Measurements from ENCODE around the gene SDHAF2. TPM values are rescaled to one million over a fixed set of nuclear protein-coding genes. Genes with fewer than 3 reads are reported as not detected.

SDHAF2 gene
- total RNA-seq, 1 experiment from 2014 or later = 52.1 TPM

DNA sequence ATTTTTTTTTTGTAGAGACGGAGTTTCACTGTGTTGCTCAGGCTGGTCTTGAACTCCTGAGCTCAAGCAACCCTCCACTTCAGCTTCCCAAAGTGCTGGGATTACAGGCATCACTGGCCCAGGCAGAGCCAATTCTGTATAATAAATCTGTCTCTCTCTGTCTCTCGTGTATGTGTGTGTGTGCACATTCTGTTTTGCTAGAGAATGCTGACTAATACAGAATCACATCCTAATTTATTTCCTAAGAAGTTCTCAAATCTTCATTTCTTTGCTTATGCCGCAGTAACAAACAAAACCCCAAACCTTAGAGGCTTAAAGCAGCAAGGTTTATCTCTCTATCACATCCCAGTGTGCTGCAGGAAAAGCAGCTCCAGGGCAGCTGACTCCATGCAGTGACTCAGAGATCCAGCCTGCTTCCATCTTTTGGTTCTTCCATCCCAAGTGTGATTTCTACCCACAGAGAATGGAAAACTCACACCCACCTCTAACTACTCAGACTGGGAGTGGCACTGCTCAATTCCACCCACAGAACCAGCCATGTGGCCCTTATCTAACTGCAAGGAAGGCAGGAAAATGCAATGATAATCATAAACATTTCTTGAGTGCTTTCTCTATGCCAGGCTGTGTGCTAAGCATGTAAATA is 43.6 kb downstream of the SDHAF2 start:
- H3K27me3 ChIP-seq (replicated peaks; ENCODE audit: control insufficient read depth, insufficient read depth, low read length) = no peaks in the 10 kb centered on the region
- no TSS peak for BruUV-seq (replicated peaks)
- TF ChIP-seq, protein P1, sequence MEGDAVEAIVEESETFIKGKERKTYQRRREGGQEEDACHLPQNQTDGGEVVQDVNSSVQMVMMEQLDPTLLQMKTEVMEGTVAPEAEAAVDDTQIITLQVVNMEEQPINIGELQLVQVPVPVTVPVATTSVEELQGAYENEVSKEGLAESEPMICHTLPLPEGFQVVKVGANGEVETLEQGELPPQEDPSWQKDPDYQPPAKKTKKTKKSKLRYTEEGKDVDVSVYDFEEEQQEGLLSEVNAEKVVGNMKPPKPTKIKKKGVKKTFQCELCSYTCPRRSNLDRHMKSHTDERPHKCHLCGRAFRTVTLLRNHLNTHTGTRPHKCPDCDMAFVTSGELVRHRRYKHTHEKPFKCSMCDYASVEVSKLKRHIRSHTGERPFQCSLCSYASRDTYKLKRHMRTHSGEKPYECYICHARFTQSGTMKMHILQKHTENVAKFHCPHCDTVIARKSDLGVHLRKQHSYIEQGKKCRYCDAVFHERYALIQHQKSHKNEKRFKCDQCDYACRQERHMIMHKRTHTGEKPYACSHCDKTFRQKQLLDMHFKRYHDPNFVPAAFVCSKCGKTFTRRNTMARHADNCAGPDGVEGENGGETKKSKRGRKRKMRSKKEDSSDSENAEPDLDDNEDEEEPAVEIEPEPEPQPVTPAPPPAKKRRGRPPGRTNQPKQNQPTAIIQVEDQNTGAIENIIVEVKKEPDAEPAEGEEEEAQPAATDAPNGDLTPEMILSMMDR (IDR thresholded peaks at IDR 0.05; ENCODE audit: insufficient read depth in 1 of 2, low read depth in 1 of 2, low read length in 1 of 2, severe bottlenecking in 1 of 2, unreplicated experiment in 1 of 2) = no peak
- no peaks in the 10 kb centered on the region; the same call in 1 of the 2 replicates for H3K36me3 ChIP-seq (ENCODE audit: control insufficient read depth, insufficient read depth, low read length)
- H3K4me3 Mint-ChIP-seq (ENCODE audit: unreplicated experiment) = no peak overlapping the region
- peaks cover 8% of the 10 kb centered on the region for H3K36me3 Mint-ChIP-seq (ENCODE audit: insufficient read depth, unreplicated experiment)
- ChIA-PET CTCF (interaction anchor here (1.0 kb wide), 2 partner anchors 15 to 44 kb away, joined by 3 to 8 read pairs; no protein-coding TSS in a partner anchor), POLR2A (interaction anchor here (0.7 kb wide), 1 partner anchor 118 kb away, joined by 5 read pairs; no protein-coding TSS in a partner anchor)
- no peaks in the 10 kb centered on the region for H3K9me3 Mint-ChIP-seq (ENCODE audit: unreplicated experiment)
- no peaks in the 10 kb centered on the region for H3K4me1 Mint-ChIP-seq (ENCODE audit: low read depth, unreplicated experiment)
- H3K9me3 ChIP-seq = no peaks in the 10 kb centered on the region
- no peak overlapping the region for H3K27ac Mint-ChIP-seq (ENCODE audit: unreplicated experiment)
- intact Hi-C loops (cut with micrococcal nuclease; ENCODE audit: unreplicated experiment) = no loop called here
- no peaks in the 10 kb centered on the region for H3K27me3 Mint-ChIP-seq (ENCODE audit: insufficient read depth, unreplicated experiment)
- peaks cover 12% of the 10 kb centered on the region for H3K4me1 ChIP-seq
- no peak for DNase-seq
- H3K4me3 ChIP-seq (ENCODE audit: low read depth, low read length) = no peak overlapping the region

DNA sequence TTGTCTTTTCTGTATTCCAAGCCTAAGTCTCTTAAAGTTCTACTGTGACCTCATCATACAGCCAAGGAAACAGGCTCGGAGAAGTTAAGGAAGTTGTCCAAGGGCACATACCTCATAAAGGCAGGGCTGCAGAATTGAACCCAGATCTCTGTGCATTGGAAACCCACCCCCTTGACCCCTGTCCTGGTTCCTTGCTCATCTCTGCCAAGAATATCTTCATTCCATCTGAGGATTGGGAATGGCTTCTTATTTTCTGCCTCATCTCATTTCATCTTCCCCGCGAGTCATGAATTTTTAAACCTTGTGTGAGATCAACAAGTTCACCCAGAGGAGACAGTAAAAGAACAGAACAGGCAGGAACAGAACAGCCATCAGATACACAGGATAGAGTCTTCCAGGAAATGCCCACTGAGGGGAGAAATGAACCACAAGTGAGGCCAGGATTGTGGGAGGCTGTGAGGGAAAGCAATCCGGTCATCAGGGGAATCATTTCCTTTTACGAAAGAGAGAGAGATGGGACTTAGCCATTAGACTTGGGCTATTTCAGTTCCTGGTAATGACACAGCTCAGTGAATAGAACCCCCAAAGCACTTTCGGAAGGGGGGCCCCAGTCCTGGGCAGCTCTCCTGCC is 44.2 kb downstream of the SDHAF2 start:
- Mint-ChIP-seq H3K4me1 (ENCODE audit: low read depth, unreplicated experiment) (no peaks in the 10 kb centered on the region), H3K36me3 (ENCODE audit: insufficient read depth, unreplicated experiment) (peaks cover 8% of the 10 kb centered on the region), H3K4me3 (ENCODE audit: unreplicated experiment) (no peak overlapping the region), H3K27me3 (ENCODE audit: insufficient read depth, unreplicated experiment) (no peaks in the 10 kb centered on the region), H3K9me3 (ENCODE audit: unreplicated experiment) (no peaks in the 10 kb centered on the region), H3K27ac (ENCODE audit: unreplicated experiment) (no peak overlapping the region)
- intact Hi-C loops (cut with micrococcal nuclease; ENCODE audit: unreplicated experiment) = no loop called here
- H3K4me3 ChIP-seq (ENCODE audit: low read depth, low read length) = no peak overlapping the region
- no peaks in the 10 kb centered on the region; the same call in 1 of the 2 replicates for H3K36me3 ChIP-seq (ENCODE audit: control insufficient read depth, insufficient read depth, low read length)
- no peak for DNase-seq
- no peaks in the 10 kb centered on the region for H3K9me3 ChIP-seq
- CTCF ChIA-PET = interaction anchor here (1.0 to 1.8 kb wide), 3 partner anchors 39 to 43 kb away, joined by 3 to 10 read pairs (median 3); no protein-coding TSS in a partner anchor
- H3K4me1 ChIP-seq = peaks cover 12% of the 10 kb centered on the region
- TF ChIP-seq, protein P1 (IDR thresholded peaks at IDR 0.05; ENCODE audit: insufficient read depth in 1 of 2, low read depth in 1 of 2, low read length in 1 of 2, severe bottlenecking in 1 of 2, unreplicated experiment in 1 of 2) = no peak
- H3K27me3 ChIP-seq (replicated peaks; ENCODE audit: control insufficient read depth, insufficient read depth, low read length) = no peaks in the 10 kb centered on the region
- BruUV-seq (replicated peaks) = no TSS peak
- POLR2A ChIA-PET = no interaction called here

DNA sequence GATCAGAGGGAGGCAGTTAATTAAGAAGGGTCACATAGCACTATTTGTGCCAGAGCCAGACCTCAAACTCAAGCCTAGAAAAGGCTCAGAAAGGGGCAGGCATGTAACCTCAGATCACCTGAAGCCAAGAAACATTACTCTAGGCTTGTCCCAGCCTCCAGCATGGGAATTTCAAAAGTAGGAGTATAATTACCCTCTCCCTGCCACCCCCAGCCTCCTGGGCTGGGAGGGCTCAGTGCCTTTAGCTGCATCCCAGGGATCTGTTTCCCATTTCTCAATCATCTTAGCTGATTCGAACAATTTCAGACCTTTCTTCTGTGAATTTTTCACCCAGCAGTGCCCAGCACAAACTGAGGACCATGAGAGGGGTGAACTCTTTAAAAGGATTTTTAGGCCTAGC is 45.5 kb downstream of the SDHAF2 start:
- Mint-ChIP-seq H3K9me3 (ENCODE audit: unreplicated experiment) (no peaks in the 10 kb centered on the region), H3K4me1 (ENCODE audit: low read depth, unreplicated experiment) (no peaks in the 10 kb centered on the region), H3K27ac (ENCODE audit: unreplicated experiment) (no peak overlapping the region), H3K27me3 (ENCODE audit: insufficient read depth, unreplicated experiment) (no peaks in the 10 kb centered on the region), H3K36me3 (ENCODE audit: insufficient read depth, unreplicated experiment) (peaks cover 7% of the 10 kb centered on the region), H3K4me3 (ENCODE audit: unreplicated experiment) (no peak overlapping the region)
- Histone ChIP-seq H3K36me3 (ENCODE audit: control insufficient read depth, insufficient read depth, low read length) (no peaks in the 10 kb centered on the region; the same call in 1 of the 2 replicates), H3K4me3 (ENCODE audit: low read depth, low read length) (no peak overlapping the region), H3K9me3 (no peaks in the 10 kb centered on the region), H3K27me3 (replicated peaks; ENCODE audit: control insufficient read depth, insufficient read depth, low read length) (no peaks in the 10 kb centered on the region), H3K4me1 (peaks cover 12% of the 10 kb centered on the region)
- ChIA-PET CTCF (interaction anchor here (0.6 to 1.8 kb wide), 3 partner anchors 40 to 150 kb away, joined by 3 to 10 read pairs (median 3); no protein-coding TSS in a partner anchor), POLR2A (no interaction called here)
- no peak for DNase-seq
- TF ChIP-seq, protein P1 (IDR thresholded peaks at IDR 0.05; ENCODE audit: insufficient read depth in 1 of 2, low read depth in 1 of 2, low read length in 1 of 2, severe bottlenecking in 1 of 2, unreplicated experiment in 1 of 2) = no peak
- no TSS peak for BruUV-seq (replicated peaks)
- intact Hi-C loops (cut with micrococcal nuclease; ENCODE audit: unreplicated experiment) = no loop called here
